GM21576 (cell line): ENCODE measurements around the gene AGO3.
A peak's percentile ranks its signal among the peaks of the same experiment; 100 is the strongest.
"Not testable (repeated sequence)": the region's sequence is repeated elsewhere in the genome, so short reads cannot be mapped to it uniquely, and the experiment has no call there.

Experiments used
- ATAC-seq: cut with Tn5 transposase; IDR thresholded peaks from one replicate; pipeline ENCODE4 v1.9.1; 2021; ENCODE audit warnings: mild to moderate bottlenecking, moderate library complexity; ENCODE audit not compliant: unreplicated experiment

Gene AGO3

GRCh38 chr1:35924838-35925237 is 6.1 kb upstream of the AGO3 start:
- ATAC-seq, result no peak

GRCh38 chr1:35925741-35926140 is 5.2 kb upstream of the AGO3 start:
- no peak for ATAC-seq

- no peak for ATAC-seq
These were observed 3.4 kb upstream of the AGO3 start for GRCh38 chr1:35927472-35927871.

GRCh38 chr1:35929730-35930592 is 944 bp upstream of the AGO3 start:
- peak; percentile 7 for ATAC-seq

- ATAC-seq, result no peak
These were observed 697 bp downstream of the AGO3 start for GRCh38 chr1:35931446-35932157.

- ATAC-seq, result no peak
These were observed 1.3 kb downstream of the AGO3 start for GRCh38 chr1:35932158-35932636.

- no peak for ATAC-seq
These were observed 2.0 kb downstream of the AGO3 start for GRCh38 chr1:35932941-35933340.

GRCh38 chr1:35935442-35936388 is 4.8 kb downstream of the AGO3 start:
- no peak for ATAC-seq

GRCh38 chr1:35936838-35937237 is 5.9 kb downstream of the AGO3 start:
- no peak for ATAC-seq

GRCh38 chr1:35939484-35939883 is 8.6 kb downstream of the AGO3 start:
- no peak for ATAC-seq

GRCh38 chr1:35945327-35945726 is 14.4 kb downstream of the AGO3 start:
- ATAC-seq, result no peak

- ATAC-seq, result no peak
These were observed 16.6 kb downstream of the AGO3 start for GRCh38 chr1:35947547-35947946.

GRCh38 chr1:35958558-35958957 is 27.7 kb downstream of the AGO3 start:
- ATAC-seq, result no peak

- ATAC-seq, result no peak
These were observed 28.4 kb downstream of the AGO3 start for GRCh38 chr1:35959304-35959703.

GRCh38 chr1:35962952-35963351 is 32.0 kb downstream of the AGO3 start:
- no peak for ATAC-seq

- ATAC-seq, result not testable (repeated sequence)
These were observed 33.4 kb downstream of the AGO3 start for GRCh38 chr1:35964277-35964676.

- no peak for ATAC-seq
These were observed 37.5 kb downstream of the AGO3 start for GRCh38 chr1:35968396-35968795.

- no peak for ATAC-seq
These were observed 40.7 kb downstream of the AGO3 start for GRCh38 chr1:35971601-35972000.

- ATAC-seq, result not testable (repeated sequence)
These were observed 41.7 kb downstream of the AGO3 start for GRCh38 chr1:35972631-35973030.

GRCh38 chr1:35980090-35980489 is 49.2 kb downstream of the AGO3 start:
- no peak for ATAC-seq

- no peak for ATAC-seq
These were observed 57.3 kb downstream of the AGO3 start for GRCh38 chr1:35988237-35988636.
